GM19463 (cell line): ENCODE data around the gene HOXD12.

ENCODE experiments used
- ATAC-seq: cut with Tn5 transposase; IDR thresholded peaks from one replicate; pipeline ENCODE4 v1.9.1; 2021; ENCODE audit warnings: mild to moderate bottlenecking, moderate library complexity; ENCODE audit not compliant: unreplicated experiment

HOXD12 gene, protein sequence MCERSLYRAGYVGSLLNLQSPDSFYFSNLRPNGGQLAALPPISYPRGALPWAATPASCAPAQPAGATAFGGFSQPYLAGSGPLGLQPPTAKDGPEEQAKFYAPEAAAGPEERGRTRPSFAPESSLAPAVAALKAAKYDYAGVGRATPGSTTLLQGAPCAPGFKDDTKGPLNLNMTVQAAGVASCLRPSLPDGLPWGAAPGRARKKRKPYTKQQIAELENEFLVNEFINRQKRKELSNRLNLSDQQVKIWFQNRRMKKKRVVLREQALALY

DNA sequence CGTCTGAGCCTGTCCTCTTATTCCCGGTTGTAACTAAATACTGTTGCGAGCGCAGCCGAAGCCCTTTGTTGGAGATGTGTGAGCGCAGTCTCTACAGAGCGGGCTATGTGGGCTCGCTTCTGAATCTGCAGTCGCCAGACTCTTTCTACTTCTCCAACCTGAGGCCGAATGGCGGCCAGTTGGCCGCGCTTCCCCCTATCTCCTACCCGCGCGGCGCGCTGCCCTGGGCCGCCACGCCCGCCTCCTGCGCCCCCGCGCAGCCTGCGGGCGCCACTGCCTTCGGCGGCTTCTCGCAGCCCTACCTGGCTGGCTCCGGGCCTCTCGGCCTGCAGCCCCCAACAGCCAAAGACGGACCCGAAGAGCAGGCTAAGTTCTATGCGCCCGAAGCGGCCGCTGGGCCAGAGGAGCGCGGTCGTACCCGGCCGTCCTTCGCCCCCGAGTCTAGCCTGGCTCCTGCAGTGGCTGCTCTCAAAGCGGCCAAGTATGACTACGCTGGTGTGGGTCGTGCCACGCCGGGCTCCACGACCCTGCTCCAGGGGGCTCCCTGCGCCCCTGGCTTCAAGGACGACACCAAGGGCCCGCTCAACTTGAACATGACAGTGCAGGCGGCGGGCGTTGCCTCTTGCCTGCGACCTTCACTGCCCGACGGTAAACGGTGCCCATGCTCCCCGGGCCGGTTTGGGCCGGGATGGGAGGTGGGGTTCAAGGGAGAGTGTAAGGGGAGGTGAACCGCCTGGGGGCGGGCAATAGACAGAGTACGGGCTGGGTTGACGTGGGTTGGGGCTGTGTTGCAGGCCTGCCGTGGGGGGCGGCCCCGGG, at the start of gene HOXD12:
Gene HOXD12, plus strand, starts transcription at position 68 of the 819 bp plus-strand sequence. Its CDS starts 7 bp downstream, at position 75.
- no peak for ATAC-seq

DNA sequence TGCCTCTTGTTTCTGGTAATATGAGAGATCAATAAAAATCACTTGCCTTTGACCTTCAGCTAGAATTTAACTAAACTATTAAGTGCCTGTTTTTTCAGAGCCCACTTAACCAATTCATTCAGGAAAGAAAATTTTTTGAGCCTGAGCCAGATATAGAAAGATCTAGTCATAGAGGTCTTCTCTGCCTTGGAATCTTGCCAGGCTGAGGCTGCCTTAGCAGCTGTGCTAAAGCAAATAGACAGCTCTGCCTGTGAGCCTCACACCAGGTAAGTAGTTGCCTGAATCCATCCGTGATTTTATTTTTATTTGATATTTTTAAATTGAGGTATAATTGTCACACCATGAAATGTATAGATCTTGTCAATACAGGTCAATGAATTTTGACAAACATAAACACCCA, 43.2 kb upstream of the HOXD12 start:
- ATAC-seq, result no peak

DNA sequence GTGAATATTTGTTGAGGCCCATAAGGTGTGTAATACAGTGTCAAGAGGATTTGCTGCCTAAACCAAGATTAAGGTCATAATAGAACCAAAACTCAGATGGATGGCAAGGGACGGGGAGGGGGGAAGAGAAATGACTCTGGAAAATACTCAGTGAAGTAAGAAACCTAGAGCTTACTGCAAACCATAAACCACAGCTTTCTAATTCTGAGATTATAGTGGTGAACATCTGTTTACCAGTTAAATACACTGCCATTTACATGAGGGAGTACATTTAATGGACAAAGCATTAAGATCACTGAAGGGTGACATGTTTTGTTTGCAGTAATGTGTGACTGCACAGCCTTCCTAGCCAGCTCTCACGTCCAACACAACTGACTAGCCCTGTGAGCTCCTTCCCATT, 35.6 kb upstream of the HOXD12 start:
- ATAC-seq, result peak; percentile 51

DNA sequence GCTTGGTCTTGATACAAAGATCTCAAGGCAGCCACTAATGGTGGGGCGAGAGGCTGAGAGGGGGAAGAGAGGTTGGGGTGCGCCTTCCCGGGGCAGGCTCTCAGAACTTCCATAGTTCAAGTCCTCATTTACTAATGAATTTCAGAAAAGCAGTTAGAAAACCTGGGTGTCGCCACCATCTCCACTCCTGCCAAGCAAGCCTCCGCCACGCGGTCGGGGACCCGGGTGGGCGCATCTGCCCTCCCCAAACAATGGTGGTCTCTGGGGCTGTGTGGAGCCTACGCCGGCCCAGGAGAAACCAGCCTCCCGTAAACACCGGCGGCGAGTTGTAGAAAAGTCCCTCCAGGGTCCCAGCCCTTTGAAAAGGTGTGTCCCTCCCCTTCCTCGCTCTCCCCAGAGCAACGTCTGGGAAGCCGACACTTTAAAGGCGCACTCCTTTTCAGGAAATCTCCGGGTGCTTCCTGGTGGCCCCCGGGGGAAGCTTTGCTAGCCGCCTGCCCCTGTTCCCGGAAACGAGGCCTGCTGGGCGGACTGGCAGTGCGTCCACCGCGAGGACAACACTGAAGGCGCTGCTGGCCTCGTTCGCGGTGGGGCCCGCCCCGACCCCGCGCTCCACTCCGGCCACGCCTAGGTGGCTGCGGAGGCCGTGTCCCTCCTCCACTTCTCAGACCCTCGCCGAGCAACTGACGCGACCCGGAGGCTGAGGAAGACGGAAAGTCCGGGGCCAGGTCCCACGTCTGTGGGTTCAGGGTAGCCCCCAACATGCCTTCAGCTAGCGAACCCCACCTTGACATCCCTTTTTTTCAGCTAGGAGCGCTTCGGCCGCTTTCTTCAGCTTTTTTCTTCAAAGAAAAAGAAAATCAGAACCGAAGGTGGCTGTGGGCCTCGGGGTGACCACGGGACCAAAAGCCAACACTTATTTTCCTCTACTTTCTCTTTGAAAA, 32.7 kb upstream of the HOXD12 start:
- no peak for ATAC-seq

DNA sequence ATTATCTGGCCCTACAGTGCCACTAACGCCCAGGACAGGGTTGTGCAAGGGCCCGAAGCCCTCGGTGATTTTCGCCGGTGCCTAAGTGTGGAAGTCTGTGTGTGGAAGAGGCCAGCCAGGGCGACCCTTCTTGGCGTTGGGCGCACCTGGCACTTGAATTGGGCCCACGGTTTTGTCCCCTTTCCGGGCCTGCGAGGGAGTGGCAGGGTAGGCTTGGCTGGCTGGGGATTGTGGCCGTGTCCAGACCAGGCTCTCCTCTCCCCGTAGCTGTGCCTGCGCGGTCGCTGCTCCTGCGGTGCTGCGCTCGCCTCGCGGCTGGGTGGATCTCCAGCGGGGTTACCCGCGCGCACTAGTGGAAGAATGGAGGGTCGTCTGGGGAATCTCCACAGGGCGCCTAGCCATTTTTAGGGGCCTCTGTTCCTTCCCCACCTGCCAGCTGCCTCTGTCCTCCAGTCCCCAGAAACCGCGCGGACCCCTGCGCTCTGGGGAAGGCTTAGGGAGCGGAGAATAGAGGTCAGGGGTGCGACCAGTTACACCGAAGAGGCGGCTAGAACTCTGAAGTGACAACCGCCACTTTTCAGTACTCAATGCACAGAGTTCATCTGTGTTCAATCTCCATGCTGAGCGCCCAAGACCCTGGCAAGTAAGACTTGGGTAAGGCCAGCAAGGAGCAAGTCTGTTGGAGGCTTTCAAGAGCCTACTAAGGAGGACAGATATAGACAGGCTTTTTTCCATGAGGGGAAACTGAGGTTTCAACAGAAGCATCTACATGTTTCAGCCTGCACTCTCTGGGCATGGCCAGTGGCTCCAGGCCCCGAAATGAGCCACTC, 31.8 kb upstream of the HOXD12 start:
- no peak for ATAC-seq

DNA sequence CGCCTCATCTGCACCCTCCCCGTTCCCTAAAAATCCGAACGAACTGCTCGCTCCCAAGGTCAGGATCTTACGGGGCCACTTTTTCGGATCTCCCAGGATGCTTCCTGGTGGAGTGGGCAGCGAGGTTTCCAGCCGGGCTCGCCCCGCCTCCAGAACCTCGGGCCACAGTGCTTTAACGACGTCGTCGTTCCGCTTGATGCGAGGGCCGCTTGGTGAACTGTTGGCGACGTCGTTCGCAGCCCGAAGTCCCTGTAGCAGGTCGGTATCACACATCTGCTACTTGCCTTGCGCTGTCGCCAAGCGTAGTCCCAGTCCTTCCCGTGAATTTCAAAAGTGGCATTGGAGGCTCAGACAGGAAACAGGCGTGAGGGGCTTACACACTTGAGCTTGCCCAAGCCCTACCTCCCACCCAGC, 31.2 kb upstream of the HOXD12 start:
- no peak for ATAC-seq

DNA sequence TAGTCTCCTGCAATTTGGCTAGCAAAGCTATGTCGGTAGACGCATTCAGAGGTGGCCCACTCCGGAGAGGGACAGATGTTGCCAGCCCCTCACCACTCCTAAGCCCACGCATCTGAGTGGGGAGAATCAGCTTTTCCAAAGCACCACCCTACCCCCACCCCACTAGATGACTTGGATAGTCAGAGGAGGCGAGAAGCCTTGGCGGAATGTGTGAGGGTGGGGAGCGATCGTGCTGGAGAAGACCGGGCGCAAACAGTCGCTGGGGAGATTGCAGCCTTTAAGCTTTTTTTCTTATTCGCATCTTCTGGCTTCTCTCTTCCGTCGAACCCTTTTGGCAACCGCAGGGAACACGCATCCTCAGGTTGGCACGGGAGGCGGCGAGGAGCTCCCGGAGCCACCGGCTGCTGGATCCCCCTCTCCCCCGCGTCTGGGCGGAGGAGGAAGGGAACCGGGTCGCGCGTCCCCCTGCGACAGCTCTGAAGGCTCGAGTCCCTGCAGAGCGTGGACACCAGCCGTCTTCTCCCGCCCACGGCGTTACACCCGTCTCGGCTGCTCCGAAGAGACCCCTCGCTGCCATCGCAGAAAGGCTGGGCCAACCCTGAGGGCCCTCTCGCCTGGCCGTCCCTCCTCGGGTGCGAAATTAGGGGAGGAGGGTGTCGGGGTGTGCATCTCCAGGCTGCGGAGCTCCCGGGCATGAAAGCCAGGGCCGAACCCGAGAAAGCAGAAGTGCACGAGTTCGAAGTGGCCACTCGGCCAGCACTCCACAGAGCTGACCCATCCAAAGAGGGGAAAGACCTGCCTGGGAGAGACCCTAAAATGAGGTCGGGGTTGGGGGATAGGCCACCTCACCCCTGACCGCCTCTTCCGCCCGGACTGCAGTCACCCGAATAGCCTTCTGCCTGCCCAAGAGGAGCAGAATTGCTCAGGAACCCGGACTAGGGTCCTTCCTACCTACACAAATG, 28.0 kb upstream of the HOXD12 start:
- no peak for ATAC-seq

DNA sequence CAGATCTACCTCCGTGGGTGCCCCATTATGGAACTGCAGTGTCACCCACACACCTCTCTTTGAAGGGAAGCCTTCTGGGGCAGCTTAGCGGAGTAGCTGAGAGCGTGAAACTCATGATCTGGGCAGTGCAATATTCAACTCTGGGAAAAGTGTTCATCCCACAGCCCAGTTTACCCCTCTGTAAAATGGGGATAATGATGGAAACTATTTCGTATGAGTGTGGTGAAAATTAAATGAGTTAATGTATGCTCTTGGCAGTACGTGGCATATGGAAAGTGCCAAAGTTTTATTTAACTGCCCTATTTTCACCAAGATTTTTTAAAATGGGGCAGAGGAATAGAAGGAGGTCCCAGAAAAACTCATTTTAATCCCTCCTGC, 27.3 kb upstream of the HOXD12 start:
- no peak for ATAC-seq

DNA sequence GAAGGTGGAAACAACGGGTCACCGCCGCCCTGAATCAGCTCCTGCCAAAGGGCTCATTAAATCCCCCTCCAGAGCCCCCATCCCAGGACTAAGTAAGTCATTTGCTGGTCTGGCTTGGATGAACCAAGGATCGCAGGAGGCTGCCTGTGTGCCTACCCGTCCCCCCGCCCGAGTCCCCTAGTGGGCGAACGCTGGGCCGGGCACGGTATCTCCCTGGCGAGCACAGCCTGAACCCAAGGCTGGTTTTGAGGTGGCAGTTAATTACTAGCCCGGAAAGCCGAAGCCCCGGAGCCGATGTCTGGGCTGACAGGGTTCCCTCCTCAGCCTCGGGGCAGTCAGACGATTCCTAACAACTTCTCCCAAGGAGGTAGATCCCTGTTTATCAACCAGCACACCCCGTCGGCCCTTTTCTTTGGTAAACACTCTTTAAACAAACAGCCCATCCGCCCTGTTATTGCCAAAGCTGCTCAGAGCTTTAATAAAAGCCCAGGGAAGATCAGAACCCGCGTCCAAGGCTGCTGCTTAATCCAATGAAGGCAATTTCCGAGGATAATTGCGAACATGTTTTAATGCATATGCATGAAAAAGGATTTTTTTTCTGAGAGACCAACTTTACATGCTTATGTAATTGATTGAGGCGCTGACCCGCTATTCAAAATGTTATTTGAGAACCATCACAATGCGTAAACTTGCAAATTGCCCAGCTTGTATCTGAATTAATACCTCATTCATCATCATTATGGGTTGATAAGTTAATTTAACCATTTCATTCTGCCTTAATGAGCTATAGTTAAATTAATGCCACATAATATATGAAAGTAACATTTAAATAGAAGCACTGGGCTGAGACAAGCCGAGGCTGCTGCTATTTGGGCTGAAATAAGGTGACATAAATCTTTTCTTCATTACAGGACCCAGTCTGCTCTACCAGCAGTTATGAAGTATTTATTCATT, 26.4 kb upstream of the HOXD12 start:
- ATAC-seq, result no peak

DNA sequence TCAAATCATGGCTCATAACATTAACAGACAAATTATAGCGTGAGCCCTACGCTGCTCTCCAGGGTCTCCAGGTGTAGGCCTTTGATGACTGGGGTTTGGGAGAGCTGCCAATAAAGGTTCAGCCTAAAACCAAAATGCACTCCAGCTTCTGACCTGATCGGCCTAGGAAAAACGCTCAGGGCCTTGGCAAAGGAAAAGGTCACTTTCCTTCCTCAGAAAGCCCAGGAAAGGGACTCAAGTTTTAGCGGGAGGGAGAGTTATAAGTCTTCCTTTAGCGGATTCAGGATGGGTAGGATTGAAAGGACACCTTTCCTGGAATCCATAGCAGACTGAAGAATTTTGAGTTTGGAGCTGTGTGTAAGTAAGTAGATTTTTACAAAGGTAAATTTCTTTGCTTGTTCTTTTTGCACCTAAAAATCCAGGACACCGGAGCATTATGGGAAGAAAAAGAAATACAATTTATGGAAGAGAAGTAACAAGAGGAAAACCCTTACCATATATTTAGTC, 24.6 kb upstream of the HOXD12 start:
- ATAC-seq, result no peak

DNA sequence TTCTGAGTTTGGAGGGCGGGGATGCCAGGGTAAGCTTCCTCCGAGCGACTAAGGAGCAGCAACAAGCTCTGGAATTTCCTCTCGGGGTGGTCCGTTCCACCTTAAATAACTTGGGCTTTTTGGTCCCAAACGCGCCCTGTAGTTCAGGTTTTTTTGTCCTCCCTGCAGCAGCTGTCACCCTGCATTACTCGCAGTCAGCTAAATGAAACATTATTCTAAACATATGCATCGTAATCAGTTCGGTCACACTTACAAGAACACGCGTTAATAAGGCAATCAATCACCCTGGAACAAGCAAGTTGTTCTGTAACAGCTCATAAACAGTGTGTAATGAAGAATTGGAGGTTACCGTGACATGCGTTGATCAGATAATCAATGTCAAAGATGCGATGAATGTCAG, 24.1 kb upstream of the HOXD12 start:
- no peak for ATAC-seq

DNA sequence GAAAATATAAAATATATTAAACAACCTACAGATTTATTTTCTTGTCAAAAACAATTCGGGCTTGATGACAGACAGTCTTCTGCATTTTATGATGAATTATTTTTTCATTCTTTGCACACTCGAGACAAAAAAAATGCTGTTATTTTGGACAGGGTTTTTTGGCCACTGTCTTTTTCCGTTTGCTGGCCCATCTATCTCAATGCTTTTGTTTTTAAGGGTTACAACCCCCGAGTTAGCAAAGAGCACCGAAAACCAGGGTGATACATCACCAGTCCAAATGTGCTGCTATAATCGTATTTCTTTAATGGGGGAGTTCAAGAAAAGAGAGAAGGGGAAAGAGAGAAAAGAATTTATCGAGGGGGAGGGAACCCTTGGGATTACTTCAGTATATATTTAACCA, 23.5 kb upstream of the HOXD12 start:
- no peak for ATAC-seq

DNA sequence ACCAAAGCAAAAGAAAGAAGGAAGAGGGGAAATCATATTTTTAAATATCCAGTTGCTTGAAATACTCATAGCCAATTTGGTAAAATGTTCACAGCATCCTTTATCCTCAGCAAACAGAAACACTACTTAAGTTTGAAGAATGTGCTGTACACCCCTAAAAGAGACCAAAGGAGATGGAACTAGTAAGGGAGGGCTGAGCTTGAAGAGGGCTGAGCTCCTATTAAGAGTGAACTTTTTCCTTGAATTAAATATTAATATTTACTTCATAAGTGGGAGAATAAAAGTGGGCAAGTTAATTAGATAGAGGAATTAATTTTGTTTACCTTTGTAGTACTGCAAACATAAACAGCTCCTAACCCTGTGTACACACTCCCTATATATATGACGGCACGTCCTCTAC, 22.8 kb upstream of the HOXD12 start:
- ATAC-seq, result no peak

DNA sequence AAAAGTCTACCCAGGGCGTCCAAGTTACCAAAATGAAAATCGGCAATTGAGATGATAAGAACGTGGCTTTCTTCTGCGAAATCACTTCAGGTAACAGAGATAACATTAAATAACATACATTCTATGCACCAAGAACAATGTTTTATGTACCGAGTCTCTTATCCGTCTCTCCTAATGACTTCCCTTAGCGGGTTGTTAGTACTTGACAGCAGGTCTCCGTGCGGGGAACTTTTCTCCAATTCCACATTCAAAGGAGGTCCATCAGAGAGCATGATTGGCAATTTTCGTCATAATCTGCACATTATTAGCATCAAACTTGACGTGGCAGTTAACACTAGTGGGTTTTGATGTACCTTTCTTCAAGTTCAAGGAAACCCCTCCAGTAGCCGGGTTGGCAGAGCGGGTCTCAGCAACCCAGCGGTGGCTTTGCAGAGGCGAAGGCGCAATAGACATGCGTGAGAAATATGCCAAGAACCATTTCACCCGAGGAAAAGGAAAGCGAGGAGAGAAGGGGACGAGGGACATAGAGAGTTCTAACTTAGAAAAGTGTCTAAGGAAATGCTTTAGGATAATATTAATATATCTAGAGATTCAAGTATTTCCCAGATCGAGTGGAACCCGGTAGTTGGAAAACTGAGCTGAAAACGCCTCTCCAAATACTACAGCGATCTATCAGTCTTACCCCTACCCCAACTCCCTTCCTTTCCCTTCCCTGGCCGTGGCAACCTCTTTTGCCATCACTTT, 20.9 kb upstream of the HOXD12 start:
- no peak for ATAC-seq

DNA sequence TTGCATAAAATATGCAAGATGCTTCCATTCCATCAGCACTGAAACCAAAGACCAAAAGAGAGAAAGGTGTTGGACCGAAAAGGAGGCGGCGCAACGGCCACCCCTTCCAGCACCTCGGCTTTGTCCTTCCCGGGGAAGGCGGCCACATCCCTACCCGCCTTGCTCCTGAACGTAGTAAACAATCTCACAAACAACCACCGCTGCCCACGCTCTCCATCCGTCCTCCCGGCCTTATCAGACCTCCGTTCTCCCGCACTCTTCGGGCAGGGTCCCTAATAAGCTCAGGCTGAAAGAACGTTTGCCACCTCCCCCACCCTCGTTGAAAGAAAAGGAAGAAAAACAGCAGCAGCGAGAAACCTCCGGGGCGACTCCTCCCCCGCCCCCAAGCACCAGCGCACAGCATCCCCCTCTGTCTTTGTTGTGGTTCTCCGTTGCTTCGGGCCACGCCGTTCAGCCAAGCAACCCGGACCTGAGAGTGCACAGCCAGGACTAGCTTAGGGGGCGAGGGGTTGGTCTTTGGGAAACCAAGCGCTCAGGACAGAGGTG, 20.2 kb upstream of the HOXD12 start:
- no peak for ATAC-seq

DNA sequence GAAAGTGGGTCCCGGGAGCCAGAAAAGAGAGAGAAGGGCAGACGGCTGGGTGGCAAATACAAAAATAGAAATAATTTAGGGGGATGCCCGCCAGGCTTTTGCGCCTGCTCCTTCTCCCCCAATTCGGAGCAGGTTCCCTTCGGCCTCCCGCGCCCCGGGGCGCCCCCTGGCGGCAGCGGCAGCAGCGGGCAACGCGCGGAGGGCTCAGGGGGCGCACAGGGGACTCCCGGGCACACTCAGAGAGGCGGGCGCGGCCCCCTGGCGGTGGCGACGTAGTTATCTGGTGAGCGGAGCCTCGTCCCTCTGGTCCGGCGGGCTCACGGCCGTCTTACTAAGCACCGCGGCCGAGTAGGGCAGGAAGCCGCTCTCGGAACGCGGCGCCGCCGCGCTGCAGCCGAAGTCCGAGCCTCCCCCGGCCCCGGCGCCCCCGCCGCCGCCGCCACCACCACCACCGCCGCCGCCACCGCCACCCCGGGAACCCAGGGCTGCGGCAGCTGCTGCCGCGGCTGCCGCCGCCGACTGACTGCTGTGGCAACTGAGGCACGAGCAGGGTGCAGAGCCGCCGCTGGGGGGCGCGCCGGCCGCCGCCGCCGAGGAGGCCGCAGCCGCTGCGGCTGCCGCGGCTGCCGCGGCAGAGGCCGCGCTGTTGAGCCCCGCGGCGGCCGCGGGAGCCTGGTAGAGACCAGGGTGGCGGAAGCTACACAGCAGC, 19.6 kb upstream of the HOXD12 start:
- ATAC-seq, result no peak
